AG20443 (cell line): ENCODE results near the gene PTPRD.

ENCODE experiments used
- DNase-seq: peaks from one replicate; pipeline ENCODE4 v3.0.0; 2012; ENCODE audit warnings: low spot score, mixed read lengths

PTPRD gene

DNA sequence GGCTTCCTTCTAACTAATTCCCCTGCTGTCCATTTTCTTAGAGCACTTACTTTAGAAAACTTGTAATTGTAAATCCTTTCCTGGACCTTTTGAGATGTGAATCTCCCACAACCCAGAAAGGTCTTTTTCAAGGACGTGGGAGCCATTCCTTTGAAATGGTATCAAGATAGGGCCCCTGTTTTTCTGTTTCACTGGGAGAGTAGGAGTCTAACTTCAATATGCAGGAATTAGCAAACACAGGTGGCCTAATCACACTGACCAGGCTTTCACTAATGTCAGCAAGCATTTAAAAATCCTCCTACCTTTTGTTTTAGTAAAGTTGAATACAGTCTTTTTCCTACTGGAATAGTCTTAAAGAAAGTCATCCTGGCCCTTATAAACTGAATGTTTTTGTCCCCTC is 558.3 kb downstream of the PTPRD start:
- no peak for DNase-seq

DNA sequence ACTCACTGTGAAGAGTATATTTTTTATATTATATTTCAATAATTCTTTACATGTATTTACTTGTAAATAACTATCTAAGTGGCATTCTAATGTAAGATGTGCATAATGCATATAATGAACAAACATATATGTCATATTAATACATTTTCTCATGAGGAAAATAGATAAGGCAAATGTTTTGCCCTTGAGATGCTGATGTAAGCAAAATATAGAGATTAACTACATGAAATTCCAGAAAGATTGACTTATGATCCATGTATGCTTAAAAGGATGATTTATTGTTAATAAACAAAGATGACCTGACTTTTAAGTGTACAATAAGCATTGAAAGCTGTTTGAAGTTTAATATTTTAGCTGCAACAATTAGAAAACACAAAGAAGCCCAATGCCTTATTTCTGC is 559.9 kb downstream of the PTPRD start:
- no peak for DNase-seq

DNA sequence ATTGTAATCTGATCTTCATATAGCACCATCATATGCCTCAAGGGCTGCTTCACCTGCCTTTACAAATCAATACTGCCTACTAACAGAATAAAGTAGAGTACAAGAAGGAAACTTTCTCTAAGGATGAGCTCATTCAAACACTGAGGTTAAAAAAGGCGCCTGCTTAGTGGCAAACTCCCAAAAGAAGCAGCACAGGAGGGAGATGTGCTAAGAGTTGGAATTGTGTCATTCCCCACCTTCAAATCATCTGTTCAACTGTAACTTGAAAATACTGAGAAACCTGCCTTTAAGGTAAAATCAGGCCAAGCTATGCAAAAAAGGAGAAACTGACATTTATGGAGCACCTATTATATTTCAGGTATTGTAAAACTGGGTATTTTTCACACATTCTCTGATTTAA is 560.6 kb downstream of the PTPRD start:
- DNase-seq = no peak

DNA sequence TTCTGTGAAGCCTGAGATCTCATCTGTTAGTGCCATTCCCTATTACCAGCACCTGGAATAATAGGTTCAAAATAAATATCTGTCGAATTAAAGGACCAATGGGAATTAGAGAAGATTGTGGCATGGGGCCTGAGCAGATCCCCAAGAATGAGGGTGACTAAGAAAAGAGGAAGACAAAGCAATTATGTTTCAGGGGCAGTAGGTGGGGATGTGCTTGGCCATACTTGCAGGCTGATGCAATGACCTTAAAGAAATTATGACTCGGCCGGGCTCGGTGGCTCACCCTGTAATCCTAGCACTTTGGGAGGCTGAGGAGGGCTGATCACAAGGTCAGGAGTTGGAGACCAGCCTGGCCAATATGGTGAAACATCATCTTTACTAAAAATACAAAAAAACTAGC is 562.8 kb downstream of the PTPRD start:
- DNase-seq = no peak

DNA sequence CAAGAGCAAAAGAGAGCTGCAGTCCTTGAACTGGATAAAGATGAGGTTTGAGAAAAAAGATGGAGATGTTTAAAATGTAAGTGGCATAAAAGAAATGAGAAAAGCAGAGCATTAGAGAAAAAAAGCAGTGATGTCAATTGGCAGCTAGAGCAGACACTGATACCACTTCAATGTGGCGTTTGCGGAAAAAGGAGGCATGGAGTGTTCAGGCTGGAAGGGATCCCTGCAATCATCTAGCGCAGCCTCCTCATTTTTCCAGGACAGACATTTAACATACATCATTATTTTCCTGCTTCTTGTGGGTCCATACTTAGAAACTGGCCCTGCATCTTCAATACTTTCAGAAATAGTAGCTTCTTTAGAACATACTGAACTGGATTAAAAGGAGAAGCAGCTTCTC is 563.8 kb downstream of the PTPRD start:
- DNase-seq = no peak

DNA sequence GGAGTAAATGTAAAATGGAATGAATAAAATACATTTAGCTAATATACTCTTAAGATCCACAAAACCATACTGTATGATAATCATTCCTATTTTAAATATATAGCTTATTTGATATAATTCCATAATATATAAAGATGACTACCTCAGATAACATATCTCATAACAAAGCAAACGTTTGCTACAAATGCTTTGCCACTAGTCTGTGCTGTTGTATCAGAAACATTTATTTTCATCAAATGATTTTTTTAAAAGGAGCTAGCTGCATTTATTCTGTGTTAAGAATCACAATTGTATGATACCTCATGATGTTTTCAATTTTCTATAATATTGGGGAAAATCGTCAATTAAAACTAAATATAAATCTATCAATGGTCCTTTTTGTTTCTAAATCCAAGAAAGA is 567.2 kb downstream of the PTPRD start:
- no peak for DNase-seq

DNA sequence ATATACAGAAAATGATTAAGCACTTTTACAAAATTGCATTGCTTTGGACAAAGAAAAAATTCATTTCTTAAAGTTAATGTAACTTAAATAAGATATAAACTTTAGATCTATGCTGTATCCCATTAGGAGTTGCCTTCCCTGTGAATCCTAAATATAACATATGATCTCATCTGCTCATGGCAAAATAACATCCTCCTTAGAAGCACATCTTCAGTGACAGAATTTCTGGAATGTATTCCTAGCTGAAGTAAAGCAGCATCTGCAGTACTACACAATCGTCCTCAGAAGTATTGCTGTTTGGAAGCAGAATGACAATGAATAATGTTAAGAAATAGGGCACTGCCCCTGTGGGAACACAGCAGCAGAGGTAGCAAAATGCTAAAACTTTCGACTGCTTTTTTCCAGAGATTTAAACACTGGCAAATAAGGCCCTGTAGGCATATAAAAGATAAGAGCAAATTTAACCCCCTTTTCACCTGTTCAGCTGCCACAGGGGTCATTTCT is 571.0 kb downstream of the PTPRD start:
- no peak for DNase-seq

DNA sequence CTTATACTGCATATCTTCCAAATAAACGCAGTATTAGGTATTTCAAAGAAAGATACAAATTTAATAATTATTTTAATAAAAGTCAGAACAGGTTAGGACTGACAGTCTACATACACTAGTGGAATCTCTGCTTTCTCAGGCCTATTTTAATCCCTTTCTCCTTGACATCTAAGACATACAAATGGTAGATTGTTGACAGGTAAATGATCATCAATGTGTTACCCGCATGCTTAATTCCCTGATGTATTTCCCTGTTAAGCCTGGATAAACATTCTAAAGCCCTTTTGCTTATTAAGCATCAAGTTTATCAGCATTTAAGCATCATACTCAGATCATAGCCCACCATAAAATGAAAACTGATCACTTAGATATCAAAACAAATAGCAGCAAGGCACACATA is 576.7 kb downstream of the PTPRD start:
- no peak for DNase-seq

DNA sequence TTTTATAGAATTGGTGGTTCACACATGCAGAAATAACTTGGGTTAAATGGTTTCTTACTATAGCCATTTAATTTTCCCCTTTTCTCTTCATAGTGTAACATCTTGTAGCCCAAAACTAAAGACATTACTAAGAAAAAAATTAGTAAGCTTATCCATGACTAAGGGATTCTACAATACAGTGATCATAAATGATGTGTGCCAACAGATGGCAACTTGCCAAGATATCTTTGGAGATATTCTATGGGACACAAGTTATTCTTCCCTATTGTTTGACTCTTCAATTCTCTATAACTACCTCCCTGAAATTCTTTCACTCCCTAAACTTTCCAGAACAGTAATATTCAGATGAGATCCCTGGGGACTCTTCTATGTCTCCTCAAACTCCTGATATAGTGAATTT is 580.6 kb downstream of the PTPRD start:
- DNase-seq = no peak

DNA sequence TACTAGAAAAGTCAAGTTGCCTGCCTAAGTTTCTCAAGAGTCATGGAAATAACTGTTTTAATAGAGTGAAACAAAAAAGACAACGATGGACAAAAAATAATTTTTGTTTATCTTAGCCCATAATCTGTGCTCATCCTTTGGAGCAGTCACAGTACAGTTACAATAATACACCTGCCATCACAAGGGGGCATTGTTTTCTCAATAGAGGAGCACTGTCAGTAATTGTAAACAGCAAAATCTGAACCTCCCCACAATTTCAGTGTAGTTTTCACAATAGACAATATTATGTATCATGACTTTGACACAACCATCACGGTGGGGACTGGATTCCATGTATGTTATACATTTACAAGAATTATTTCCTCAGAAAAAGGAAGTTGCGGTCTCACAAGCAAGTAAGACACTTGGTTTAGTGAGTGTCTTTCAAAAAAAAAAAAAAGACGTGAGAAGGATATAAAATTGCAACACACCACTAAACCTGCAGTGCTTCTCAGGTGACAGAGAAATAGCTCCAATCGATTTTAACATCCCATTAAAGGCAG is 586.3 kb downstream of the PTPRD start:
- no peak for DNase-seq

DNA sequence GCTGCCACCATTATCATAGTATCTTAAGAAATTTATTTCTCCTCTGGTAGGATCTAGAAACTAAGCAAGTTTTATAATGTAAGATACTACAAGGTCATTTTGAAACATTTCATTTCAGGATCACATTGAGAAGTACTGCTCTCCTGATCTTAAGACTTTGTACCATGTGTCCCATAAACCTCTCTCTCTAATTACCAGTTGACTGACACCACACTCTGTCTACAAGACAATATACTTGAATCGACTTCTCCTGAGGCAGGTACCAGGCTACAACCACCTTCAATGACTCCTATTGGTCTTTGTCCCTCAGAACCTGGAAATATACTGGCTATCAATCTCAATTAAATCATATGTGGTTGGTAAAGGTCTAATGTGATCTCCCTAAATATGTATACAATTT is 597.0 kb downstream of the PTPRD start:
- DNase-seq = no peak

DNA sequence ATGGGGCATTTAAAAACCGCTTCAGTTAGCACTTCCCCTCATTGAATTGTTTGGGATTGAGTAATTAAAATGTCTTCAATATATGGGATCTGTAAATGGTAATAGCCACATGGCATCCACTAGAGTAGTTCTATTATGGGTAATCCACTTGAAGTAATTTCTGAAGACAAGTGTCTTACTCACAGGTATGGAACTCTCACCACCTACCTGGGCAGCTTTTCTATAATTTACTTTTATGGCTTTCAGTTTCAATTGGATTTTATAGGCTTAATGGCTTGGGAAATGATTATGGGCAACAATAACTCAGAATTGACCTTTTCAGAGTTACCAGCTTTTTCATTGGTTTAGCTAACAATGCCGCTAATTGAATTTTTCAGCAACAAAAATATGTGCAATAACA is 597.9 kb downstream of the PTPRD start:
- DNase-seq = no peak

DNA sequence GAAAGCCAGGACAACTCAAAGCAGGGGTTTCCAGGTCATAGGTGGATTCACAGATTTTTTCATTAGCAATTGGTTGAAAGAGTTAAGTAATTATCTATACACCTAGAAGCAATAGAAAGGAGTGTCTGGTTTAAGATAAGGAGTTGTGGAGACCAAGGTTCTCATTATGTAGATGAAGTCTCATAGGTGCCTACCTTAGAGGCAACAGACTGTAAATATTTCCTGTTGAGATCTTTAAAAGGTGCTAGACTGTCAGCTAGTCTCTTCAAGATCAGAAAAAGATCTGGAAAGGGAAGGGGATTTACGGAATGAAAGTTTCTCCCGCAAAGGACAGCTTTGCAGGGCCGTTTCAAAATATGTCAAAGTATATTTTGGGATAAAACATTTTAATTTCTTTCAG is 603.4 kb downstream of the PTPRD start:
- no peak for DNase-seq

DNA sequence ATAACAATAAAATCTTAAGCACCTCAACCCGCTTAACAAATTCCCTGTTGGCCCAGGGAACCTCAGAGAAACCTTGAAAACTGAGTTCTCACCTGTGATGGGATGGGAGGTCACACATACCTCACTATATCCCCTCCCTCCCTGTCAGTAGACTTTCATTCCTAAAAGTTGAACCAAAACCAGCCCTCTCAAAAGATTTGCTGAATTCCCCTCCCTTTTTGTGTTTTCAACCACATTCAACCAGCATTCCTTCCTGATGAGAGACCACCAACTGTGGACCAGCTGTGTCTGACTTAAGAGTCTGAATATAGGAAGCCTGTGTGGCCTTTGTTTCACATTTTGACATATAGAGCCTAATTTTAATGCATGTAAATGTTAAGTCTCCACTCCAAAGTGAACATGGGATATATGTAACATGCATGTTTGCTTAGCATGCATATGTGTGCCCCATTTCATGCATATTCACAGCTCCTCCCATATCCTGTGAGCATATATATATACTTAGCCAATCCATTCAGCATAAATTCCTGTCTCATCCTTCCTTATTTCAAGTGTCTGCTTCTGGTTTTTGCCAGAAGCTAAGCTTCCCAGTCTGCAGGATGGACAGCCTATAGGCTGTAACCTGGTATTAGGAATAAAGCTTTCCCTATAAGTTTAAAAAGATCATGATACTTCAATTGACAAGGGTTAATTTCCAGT is 604.6 kb downstream of the PTPRD start:
- DNase-seq = no peak

DNA sequence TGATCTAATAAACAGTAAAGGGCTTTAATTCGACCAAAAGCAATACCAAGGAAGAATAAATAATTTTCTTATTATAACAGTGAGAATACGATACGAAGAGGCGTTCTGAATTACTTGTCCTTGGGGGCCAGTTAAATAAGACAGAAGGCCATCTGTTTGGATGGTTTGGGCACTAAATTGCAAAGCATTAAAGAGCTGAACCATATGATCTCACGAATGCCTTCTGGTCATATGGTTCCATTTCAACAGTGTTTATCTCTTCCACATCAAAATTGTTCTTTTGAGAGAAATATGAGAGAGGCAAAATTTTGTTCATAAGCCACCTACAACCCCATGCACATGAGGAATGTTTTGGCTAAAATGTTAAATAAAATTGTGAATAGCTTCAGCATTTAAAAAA is 605.4 kb downstream of the PTPRD start:
- no peak for DNase-seq

DNA sequence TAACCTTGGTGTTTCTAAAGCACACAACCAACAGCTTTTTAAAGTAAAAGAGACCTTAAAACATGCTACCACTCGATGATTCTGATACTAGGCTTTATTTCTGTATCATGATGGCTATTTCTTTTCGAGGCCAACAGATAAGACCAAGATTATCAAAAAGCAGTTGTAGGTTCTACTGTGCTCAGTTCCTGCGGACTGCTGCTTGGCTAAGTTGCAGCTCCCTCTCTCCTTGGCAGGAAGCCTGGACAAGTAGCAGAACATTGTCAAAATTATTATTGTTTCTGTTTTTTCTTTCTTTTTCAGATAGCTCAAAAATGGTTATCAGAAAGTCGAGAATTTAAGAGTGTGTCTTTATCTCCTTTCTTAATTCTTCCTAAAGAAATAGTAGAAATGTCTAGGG is 607.6 kb downstream of the PTPRD start:
- no peak for DNase-seq

DNA sequence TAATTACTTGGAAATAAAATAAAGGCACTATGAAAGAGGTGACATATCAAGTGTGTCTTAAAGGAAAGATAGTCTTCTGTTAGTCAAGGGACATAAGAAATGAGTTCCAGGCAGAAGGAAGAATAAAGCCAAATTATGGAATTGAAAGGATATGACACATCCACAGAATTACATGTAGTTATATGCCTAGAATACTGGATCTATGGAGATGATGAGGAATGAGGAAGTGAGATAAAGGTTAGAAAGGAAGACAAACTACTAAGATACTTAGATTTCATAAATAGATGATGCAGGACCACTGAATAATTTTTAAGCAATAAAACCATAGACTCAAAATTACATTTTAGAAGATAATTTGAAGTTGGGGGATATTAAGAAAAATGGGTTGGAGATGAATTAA is 609.8 kb downstream of the PTPRD start:
- no peak for DNase-seq

DNA sequence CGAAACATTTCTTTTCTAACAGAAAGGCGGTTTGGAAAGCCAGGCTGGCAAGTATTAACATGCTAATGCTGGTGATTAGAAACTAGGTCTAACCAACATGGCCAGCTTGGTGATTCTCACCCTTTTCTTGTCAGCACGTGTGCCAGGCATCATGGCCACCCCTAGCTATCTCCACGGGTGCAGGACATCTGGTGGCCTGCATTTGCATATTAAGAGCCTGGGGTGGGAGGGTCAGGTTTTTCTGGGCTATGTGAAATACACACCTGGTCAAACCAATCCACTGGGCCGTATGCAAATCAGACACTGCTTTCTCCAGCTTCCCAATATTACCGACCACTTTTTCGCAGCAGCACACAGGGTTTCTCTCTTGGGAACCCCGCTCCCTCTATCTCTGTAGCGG is 612.1 kb downstream of the PTPRD start:
- no peak for DNase-seq

DNA sequence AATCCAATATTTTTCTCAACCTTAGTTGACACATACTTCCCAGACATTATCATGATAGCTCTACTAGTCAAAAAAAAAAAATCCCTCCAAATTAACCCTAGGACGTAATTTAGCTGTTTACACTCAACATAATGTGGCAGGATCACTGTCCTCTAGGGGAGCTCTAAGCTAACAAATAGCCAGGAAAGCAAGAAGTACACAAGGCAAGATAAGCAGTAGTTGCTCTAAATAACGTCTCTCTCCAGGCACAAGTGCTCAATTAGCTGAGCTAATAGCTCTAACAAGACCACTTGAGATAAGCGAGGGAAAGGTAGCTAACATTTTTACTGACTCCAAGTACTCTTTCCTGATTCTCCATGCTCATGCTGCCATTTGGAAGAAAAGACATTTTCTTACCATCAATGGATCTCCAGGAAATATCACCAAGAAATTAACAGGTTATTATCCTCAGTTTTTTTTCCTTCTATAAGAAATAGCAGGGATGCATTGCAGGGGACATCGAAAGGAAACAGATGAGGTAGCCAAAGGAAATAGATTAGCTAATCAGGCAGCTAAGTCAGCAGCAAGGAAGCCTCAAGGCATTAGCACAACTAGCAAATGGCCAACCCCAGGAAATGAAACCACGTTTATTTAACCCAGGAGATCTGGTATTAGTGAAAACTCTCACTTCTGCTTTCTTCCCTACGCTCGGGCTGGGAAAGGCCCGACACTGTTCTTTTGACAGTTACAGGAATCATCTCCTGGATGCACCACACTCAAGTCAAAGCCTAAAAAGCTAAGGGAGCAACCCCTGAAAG is 614.1 kb downstream of the PTPRD start:
- no peak for DNase-seq

DNA sequence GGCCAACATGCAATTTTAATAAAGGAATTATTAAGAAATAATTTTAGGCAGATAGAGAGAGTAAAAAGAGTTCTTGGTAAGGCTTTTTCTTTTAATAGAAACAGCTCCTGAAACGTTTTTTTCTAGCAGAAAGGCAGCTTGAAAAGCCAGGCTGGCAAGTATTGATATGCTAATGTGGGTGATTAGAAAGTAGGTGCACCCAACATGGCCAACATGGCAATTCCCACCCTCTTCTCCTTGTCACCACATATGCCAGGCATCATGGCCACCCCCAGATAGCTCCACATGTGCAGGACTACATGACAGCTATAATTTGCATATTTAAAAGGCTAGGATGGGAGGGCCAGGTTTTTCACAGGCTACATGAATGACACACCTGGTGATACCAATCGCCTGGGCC is 615.2 kb downstream of the PTPRD start:
- DNase-seq = no peak

DNA sequence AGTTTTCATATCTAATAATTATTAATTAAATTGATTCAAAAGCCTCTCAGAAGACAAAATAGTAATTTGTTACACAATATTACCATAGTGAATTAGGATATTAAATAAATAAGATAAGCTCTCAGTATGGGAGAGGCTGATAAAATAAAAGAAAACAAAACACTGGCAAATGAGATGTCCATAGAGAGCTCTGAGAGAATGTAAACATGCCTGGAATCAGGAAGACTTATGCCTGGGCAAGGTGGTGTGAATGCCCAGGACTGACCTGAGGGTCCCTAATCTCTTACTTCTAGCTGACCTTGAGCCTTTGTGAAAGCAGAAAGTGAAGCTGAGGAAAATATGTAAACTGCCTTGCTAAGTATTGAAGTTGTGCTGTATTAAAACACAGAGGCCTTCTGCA is 616.5 kb downstream of the PTPRD start:
- DNase-seq = no peak

DNA sequence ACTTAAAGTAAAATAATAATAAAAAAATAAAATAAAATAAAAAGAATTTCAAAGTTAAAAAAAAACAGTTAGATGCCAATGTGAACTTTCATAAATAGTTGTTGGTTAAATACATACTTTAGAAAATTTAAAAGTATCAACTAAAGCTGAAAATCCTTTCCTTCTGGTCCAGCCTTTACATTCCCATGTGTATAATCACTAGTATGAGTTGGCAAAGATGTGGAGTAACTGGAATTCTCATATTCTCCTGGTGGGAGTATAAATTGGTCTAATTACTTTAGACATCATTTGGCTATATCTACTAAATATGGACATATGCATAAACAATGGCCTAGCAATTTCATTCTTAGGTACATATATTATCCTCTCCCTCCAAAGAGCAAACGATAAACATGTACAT is 619.9 kb downstream of the PTPRD start:
- no peak for DNase-seq

DNA sequence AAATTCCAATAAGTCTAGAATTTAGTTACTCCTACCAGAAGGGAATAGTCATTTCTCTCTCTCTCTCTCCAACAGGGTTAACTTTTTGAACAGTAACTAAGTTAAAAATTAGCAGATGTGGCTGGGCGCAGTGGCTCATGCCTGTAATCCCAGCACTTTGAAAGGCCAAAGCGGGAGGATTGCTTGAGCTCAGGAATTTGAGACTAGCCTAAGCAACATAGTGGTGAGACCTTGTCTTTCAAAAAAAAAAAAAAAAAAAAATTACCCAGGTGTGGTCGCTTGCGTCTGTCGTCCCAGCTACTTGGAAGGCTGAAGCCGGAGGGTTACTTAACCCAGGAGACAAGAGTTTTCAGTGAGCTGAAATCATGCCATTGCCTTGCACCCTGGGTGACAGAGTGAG is 639.7 kb downstream of the PTPRD start:
- DNase-seq = no peak

DNA sequence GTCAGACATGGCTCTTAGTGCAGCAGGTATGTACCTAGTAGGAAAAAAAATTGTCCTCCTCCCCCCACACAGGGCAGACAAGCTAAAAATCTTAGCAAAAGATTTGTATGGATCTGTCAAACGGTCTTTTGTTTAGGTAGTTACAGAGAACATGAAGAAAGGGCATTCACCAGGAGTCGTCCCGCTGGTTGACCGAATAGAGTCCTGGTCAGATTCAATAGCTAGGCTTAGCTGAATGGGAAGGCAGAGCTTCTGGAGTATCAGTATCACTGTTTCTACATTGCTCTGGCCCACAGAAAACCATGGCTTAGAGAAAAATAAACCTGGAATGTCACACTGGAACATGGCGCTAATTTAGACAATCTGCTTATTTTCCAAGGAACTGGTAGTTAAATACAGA is 642.3 kb downstream of the PTPRD start:
- DNase-seq = no peak
